B cell (primary cell): ENCODE data around the gene ZCCHC24. TPM values are rescaled to one million over a fixed set of nuclear protein-coding genes. Genes with fewer than 3 reads are reported as not detected.

ENCODE experiments used
- ATAC-seq: fragments of 200-7000 bp; cut with Tn5 transposase; one replicate; pipeline ENCODE4 v1.10.0; 2021; ENCODE audit warnings: low read depth, mild to moderate bottlenecking, moderate number of reproducible peaks, moderate library complexity
- CTCF ChIA-PET: fragments of 350-600 bp; sonication (Branson Sonifier 250); formaldehyde crosslinking; loops from one replicate; lab custom pipeline; 2021; ENCODE audit warnings: antibody characterized with exemption, inconsistent platforms; lab: Charles Lee
- POLR2A ChIA-PET: fragments of 350-600 bp; sonication (Branson Sonifier 250); formaldehyde crosslinking; loops from one replicate; lab custom pipeline; 2021; ENCODE audit warnings: antibody characterized with exemption; lab: Charles Lee
- DNase-seq: peaks from one replicate; pipeline ENCODE4 v3.0.0; 2013
- H2AFZ ChIP-seq: 2 replicates; pipeline ENCODE4 v1.6.1; 2012; ENCODE audit warnings: mild to moderate bottlenecking, low read depth, low read length; ENCODE audit not compliant: insufficient read depth, poor library complexity, severe bottlenecking
- H3K27ac ChIP-seq, 2 donors: 1 replicate in 1 of 2; 2 replicates in 1 of 2; pipeline ENCODE4 v1.5.1; 2012 to 2013; ENCODE audit warnings: low read length in 2 of 2, mild to moderate bottlenecking in 2 of 2, moderate library complexity in 1 of 2
- H3K27me3 ChIP-seq, 4 experiments: fragments of 200-600 bp in 1 of 4; sonication (generic) in 1 of 4; replicated peaks in 1 of 4; 1 replicate in 2 of 4; 2 replicates in 2 of 4; pipeline versions ENCODE4 v1.6.1 to v1.7.0; 2013 to 2016; ENCODE audit warnings: low read length in 3 of 4, mild to moderate bottlenecking in 2 of 4, mixed read lengths in 1 of 4, moderate library complexity in 1 of 4; ENCODE audit not compliant: insufficient read depth in 4 of 4, control insufficient read depth in 3 of 4; ENCODE audit errors: control extremely low read depth in 1 of 4
- H3K36me3 ChIP-seq, 2 experiments: replicated peaks in 1 of 2; 1 replicate in 1 of 2; 2 replicates in 1 of 2; pipeline versions ENCODE4 v1.6.1 to v1.7.1; 2013; ENCODE audit warnings: low read length in 1 of 2; ENCODE audit not compliant: insufficient read depth in 2 of 2, control insufficient read depth in 1 of 2; ENCODE audit errors: control extremely low read depth in 1 of 2, extremely low read depth in 1 of 2
- H3K4me1 ChIP-seq, 2 donors: fragments of 200-600 bp in 1 of 2; sonication (generic) in 1 of 2; 1 replicate in 1 of 2; 2 replicates in 1 of 2; pipeline versions ENCODE4 v1.5.1 to v1.6.1; 2013 to 2017; ENCODE audit warnings: low read length in 2 of 2; ENCODE audit not compliant: control insufficient read depth in 2 of 2, insufficient read depth in 2 of 2
- H3K4me2 ChIP-seq: replicated peaks from 2 replicates; pipeline ENCODE3; 2012; ENCODE audit warnings: mild to moderate bottlenecking, low read depth, low read length; ENCODE audit not compliant: poor library complexity, severe bottlenecking
- H3K4me3 ChIP-seq, 5 experiments: fragments of 200-600 bp in 1 of 5; sonication (generic) in 1 of 5; 1 replicate in 3 of 5; 2 replicates in 2 of 5; pipeline versions ENCODE4 v1.5.1 to v1.7.0; 2011 to 2016; ENCODE audit warnings: low read length in 4 of 5, mild to moderate bottlenecking in 4 of 5, low read depth in 2 of 5, control low read depth in 1 of 5, moderate library complexity in 1 of 5; ENCODE audit not compliant: insufficient read depth in 1 of 5; ENCODE audit errors: control extremely low read depth in 1 of 5, extremely low read depth in 1 of 5
- H3K79me2 ChIP-seq: fragments of 200-600 bp; sonication (generic); one replicate; pipeline ENCODE4 v1.6.0; 2016; ENCODE audit warnings: low read length; ENCODE audit not compliant: control insufficient read depth, insufficient read depth
- H3K9ac ChIP-seq: fragments of 200-600 bp; sonication (generic); 2 replicates; pipeline ENCODE4 v1.6.1; 2017; ENCODE audit warnings: mild to moderate bottlenecking, low read length, moderate library complexity
- H3K9me3 ChIP-seq, 3 donors: one replicate each; pipeline versions ENCODE4 v1.6.1 to v1.7.1; 2013; ENCODE audit warnings: low read length in 2 of 3; ENCODE audit not compliant: control insufficient read depth in 2 of 3, insufficient read depth in 1 of 3; ENCODE audit errors: control extremely low read depth in 1 of 3
- H4K20me1 ChIP-seq: 2 replicates; pipeline ENCODE4 v1.6.0; 2012; ENCODE audit warnings: mild to moderate bottlenecking, low read length; ENCODE audit not compliant: insufficient read depth, control insufficient read depth, poor library complexity, severe bottlenecking
- H3K27ac Mint-ChIP-seq: one replicate; pipeline ENCODE4 v1.8.0; 2021; ENCODE audit warnings: mixed read lengths
- H3K27me3 Mint-ChIP-seq: one replicate; pipeline ENCODE4 v1.8.0; 2021; ENCODE audit warnings: mixed read lengths
- H3K4me1 Mint-ChIP-seq: one replicate; pipeline ENCODE4 v1.8.0; 2021; ENCODE audit warnings: mixed read lengths
- H3K4me3 Mint-ChIP-seq: one replicate; pipeline ENCODE4 v1.8.0; 2021; ENCODE audit warnings: mixed read lengths
- H3K9me3 Mint-ChIP-seq: one replicate; pipeline ENCODE4 v1.8.0; 2022; ENCODE audit warnings: mixed read lengths; ENCODE audit not compliant: insufficient read depth
- CTCF ChIP-seq: fragments of 200-600 bp; IDR thresholded peaks from one replicate; pipeline ENCODE4 v1.8.0; 2022; ENCODE audit warnings: antibody characterized with exemption, mild to moderate bottlenecking
- EZH2 ChIP-seq: IDR thresholded peaks from 2 replicates; pipeline ENCODE4 v1.6.1; 2012; ENCODE audit warnings: borderline replicate concordance, low read depth, mild to moderate bottlenecking, moderate library complexity, low read length; ENCODE audit not compliant: insufficient read depth, poor library complexity, severe bottlenecking
- WGBS: methylation state at CpG from one replicate; pipeline ENCODE4 v1.1.5; 2013; ENCODE audit warnings: missing lambda C conversion rate; ENCODE audit not compliant: insufficient coverage; 5-methylcytosine and 5-hydroxymethylcytosine counted together
- intact Hi-C: fragments of 100-400 bp; cut with micrococcal nuclease; formaldehyde crosslinking; loops from one replicate; pipeline ENCODE4 v1.10.0; 2022
- polyA plus RNA-seq: library from polyadenylated mRNA; depleted of rRNA; stranded (reverse); fragments of >200 nt; gene quantifications from 2 replicates; pipeline ENCODE4 v1.2.3, GENCODE V29; 2012
- total RNA-seq, 2 donors: library from RNA; stranded (reverse); fragments of 120-200 nt in 1 of 2; gene quantifications; 1 replicate in 1 of 2; 2 replicates in 1 of 2; pipeline versions ENCODE4 v1.2.3 to v1.2.4, GENCODE V29; 2013 to 2022

The ZCCHC24 gene
- total and polyA plus RNA-seq, 2 donors (not counting 1 experiment from before 2014, with no cell fraction given), result 0.34 to 2.3 TPM

- ATAC-seq (peak; percentile 97), DNase-seq (peak; percentile 95)
- Histone ChIP-seq H3K4me3 (peak within 1 kb of the TSS; percentile 9 to 89 (median 69)), H3K27me3 (no peaks in the 10 kb centered on the region), H4K20me1 (peaks cover 10% of the 10 kb centered on the region), H3K4me1 (peaks cover 14 to 26% of the 10 kb centered on the region in 2 donors), H3K9me3 (no peaks in the 10 kb centered on the region), H3K27ac (peak within 1 kb of the TSS; percentile 84 to 92), H2AFZ (peak within 1 kb of the TSS; percentile 81), H3K36me3 (peaks cover 0 to 40% of the 10 kb centered on the region in 2 experiments), H3K9ac (peak within 1 kb of the TSS; percentile 95), H3K4me2 (peak within 1 kb of the TSS; percentile 100), H3K79me2 (peaks cover 26% of the 10 kb centered on the region)
- intact Hi-C loops, result loop anchor here (1.0 to 5.0 kb wide), 6 partner anchors 16 to 1318 kb away; partner anchors contain the start of genes POLR3A and ZMIZ1
- TF ChIP-seq EZH2, result no peak
- TF ChIP-seq CTCF, result peak; percentile 90
- H3K27me3 Mint-ChIP-seq, result no peaks in the 10 kb centered on the region
- POLR2A ChIA-PET, result interaction anchor here (0.5 to 1.6 kb wide), 6 partner anchors 29 to 276 kb away, joined by 3 to 6 read pairs (median 4); no protein-coding TSS in a partner anchor
- H3K9me3 Mint-ChIP-seq, result no peaks in the 10 kb centered on the region
- under 1% methylated on average over 77 of the region's 77 CpGs for WGBS
- CTCF ChIA-PET, result interaction anchor here (0.6 to 3.8 kb wide), 5 partner anchors 11 to 105 kb away, joined by 3 to 15 read pairs (median 4); no protein-coding TSS in a partner anchor
- H3K4me1 Mint-ChIP-seq, result peaks cover 27% of the 10 kb centered on the region
- H3K27ac Mint-ChIP-seq, result peak within 1 kb of the TSS; percentile 93
- peak within 1 kb of the TSS; percentile 88 for H3K4me3 Mint-ChIP-seq
These were observed 98.1 kb downstream of the ZCCHC24 start, which contains the start of gene PPIF for GRCh38 chr10:79347226-79347893. Gene PPIF, plus strand, starts transcription at chr10:79347469. Its CDS starts 80 bp downstream, at chr10:79347549.
